BJ (cell line): Measurements from ENCODE around the gene GABBR2. TPM values are rescaled to one million over a fixed set of nuclear protein-coding genes. Genes with fewer than 3 reads are reported as not detected.
"Not testable (repeated sequence)": the region's sequence is repeated elsewhere in the genome, so short reads cannot be mapped to it uniquely, and the experiment has no call there.

Experiments used
- CTCF ChIA-PET: fragments of 350-600 bp; formaldehyde crosslinking; extraction: SDS; loops from one replicate; lab custom pipeline; 2021; ENCODE audit warnings: antibody characterized with exemption, inconsistent platforms; lab: Yijun Ruan, JAX
- POLR2A ChIA-PET: fragments of 300-600 bp; sonication (Branson Sonifier 250); formaldehyde crosslinking; extraction: SDS; loops from one replicate; lab custom pipeline; 2021; ENCODE audit warnings: antibody characterized with exemption; lab: Charles Lee
- DNase-seq: peaks from one replicate; pipeline ENCODE4 v3.0.0-alpha.2; 2011; ENCODE audit warnings: low read depth
- H3K27me3 ChIP-seq: 2 replicates; pipeline ENCODE4 v1.6.0; 2011; ENCODE audit warnings: low read length; ENCODE audit not compliant: control insufficient read depth, insufficient read depth
- H3K36me3 ChIP-seq: 2 replicates; pipeline ENCODE4 v1.5.1; 2011; ENCODE audit warnings: low read length; ENCODE audit not compliant: control insufficient read depth, insufficient read depth
- H3K4me3 ChIP-seq: 2 replicates; pipeline ENCODE4 v1.5.1; 2011; ENCODE audit warnings: low read depth, mild to moderate bottlenecking, control low read depth, low read length
- CTCF ChIP-seq: IDR thresholded peaks from 2 replicates; pipeline ENCODE4 v1.5.1; 2011; ENCODE audit warnings: low read depth, mild to moderate bottlenecking, control low read depth, inconsistent platforms, low read length, moderate library complexity; ENCODE audit not compliant: insufficient read depth
- polyA plus RNA-seq: library from polyadenylated mRNA; depleted of rRNA; stranded (reverse); fragments of >200 nt; gene quantifications from 2 replicates; pipeline ENCODE4 v1.2.3, GENCODE V29; 2011

GABBR2 gene
- polyA plus RNA-seq, 1 experiment, result 1.6 TPM

- H3K4me3 ChIP-seq, result no peak overlapping the region
- DNase-seq, result no peak
- no peak for TF ChIP-seq CTCF
- H3K27me3 ChIP-seq, result peaks cover 11% of the 10 kb centered on the region
- no peaks in the 10 kb centered on the region for H3K36me3 ChIP-seq
- POLR2A ChIA-PET, result no interaction called here
- CTCF ChIA-PET, result interaction anchor here (1.5 to 1.9 kb wide), 2 partner anchors 9 to 25 kb away, joined by 3 to 4 read pairs; no protein-coding TSS in a partner anchor
Measured at GRCh38 chr9:98285446-98285845, 423.3 kb downstream of the GABBR2 start.

GRCh38 chr9:98284754-98285153 is 424.0 kb downstream of the GABBR2 start:
- ChIA-PET POLR2A (no interaction called here), CTCF (interaction anchor here (0.7 to 1.9 kb wide), 2 partner anchors 9 to 418 kb away, joined by 3 to 4 read pairs; no protein-coding TSS in a partner anchor)
- Histone ChIP-seq H3K4me3 (no peak overlapping the region), H3K36me3 (no peaks in the 10 kb centered on the region), H3K27me3 (peaks cover 16% of the 10 kb centered on the region)
- TF ChIP-seq CTCF, result no peak
- DNase-seq, result no peak

- CTCF ChIA-PET, result interaction anchor here (1.2 to 1.6 kb wide), 2 partner anchors 10 to 77 kb away, joined by 3 read pairs; no protein-coding TSS in a partner anchor
- H3K36me3 ChIP-seq, DNase-seq, H3K4me3 ChIP-seq, POLR2A ChIA-PET: not testable (repeated sequence)
- H3K27me3 ChIP-seq, result peaks cover 25% of the 10 kb centered on the region
Measured at GRCh38 chr9:98283143-98283542, 425.6 kb downstream of the GABBR2 start.

GRCh38 chr9:98281281-98281680 is 427.5 kb downstream of the GABBR2 start:
- CTCF ChIA-PET, result interaction anchor here (0.6 to 1.6 kb wide), 3 partner anchors 12 to 495 kb away, joined by 3 to 4 read pairs (median 3); no protein-coding TSS in a partner anchor
- Histone ChIP-seq H3K27me3 (peaks cover 25% of the 10 kb centered on the region), H3K4me3 (no peak overlapping the region), H3K36me3 (no peaks in the 10 kb centered on the region)
- POLR2A ChIA-PET, result no interaction called here
- no peak for TF ChIP-seq CTCF
- DNase-seq, result no peak

- Histone ChIP-seq H3K4me3 (no peak overlapping the region), H3K27me3 (peaks cover 27% of the 10 kb centered on the region), H3K36me3 (no peaks in the 10 kb centered on the region)
- TF ChIP-seq CTCF, result no peak
- POLR2A ChIA-PET, result no interaction called here
- CTCF ChIA-PET, result no interaction called here
- no peak for DNase-seq
Measured at GRCh38 chr9:98280574-98280973, 428.2 kb downstream of the GABBR2 start.

- DNase-seq, result no peak
- Histone ChIP-seq H3K36me3 (no peaks in the 10 kb centered on the region), H3K4me3 (no peak overlapping the region), H3K27me3 (peaks cover 27% of the 10 kb centered on the region)
- TF ChIP-seq CTCF, result no peak
- ChIA-PET POLR2A (no interaction called here), CTCF (interaction anchor here (1.3 kb wide), 1 partner anchor 17 kb away, joined by 7 read pairs; no protein-coding TSS in a partner anchor)
Measured at GRCh38 chr9:98280162-98280561, 428.6 kb downstream of the GABBR2 start.
